ENCODE results near the gene PACS1.

GRCh38 chr11:66287889-66288670 is 218.0 kb downstream of the PACS1 start:
- TF ChIP-seq CTCF (conservative IDR thresholded peaks at IDR 0.05) (no peak), EZH2 (IDR thresholded peaks at IDR 0.05; ENCODE audit: low read depth) (no peak)
